Endodermal cell (in vitro differentiated cells): ENCODE results near the gene UNK. TPM values are rescaled to one million over a fixed set of nuclear protein-coding genes. Genes with fewer than 3 reads are reported as not detected.
A peak's percentile ranks its signal among the peaks of the same experiment; 100 is the strongest.

Source experiments
- DNase-seq: peaks from one replicate; pipeline ENCODE4 v3.0.0-alpha.2; 2017
- H3K27ac ChIP-seq: 2 replicates; pipeline ENCODE4 v1.5.1; 2013; ENCODE audit warnings: mild to moderate bottlenecking, low read depth, low read length, moderate library complexity
- H3K27me3 ChIP-seq: 2 replicates; pipeline ENCODE4 v1.6.1; 2013; ENCODE audit warnings: mild to moderate bottlenecking, low read length, moderate library complexity; ENCODE audit not compliant: insufficient read depth, control insufficient read depth, poor library complexity, severe bottlenecking
- H3K36me3 ChIP-seq: 2 replicates; pipeline ENCODE4 v1.7.0; 2013; ENCODE audit warnings: mild to moderate bottlenecking, low read length, moderate library complexity; ENCODE audit not compliant: control insufficient read depth, insufficient read depth
- H3K4me1 ChIP-seq: one replicate; pipeline ENCODE4 v1.7.0; 2013; ENCODE audit warnings: low read length; ENCODE audit not compliant: control insufficient read depth, insufficient read depth
- H3K4me3 ChIP-seq: 2 replicates; pipeline ENCODE4 v1.5.1; 2013; ENCODE audit warnings: mild to moderate bottlenecking, low read length, moderate library complexity
- H3K9ac ChIP-seq: 2 replicates; pipeline ENCODE4 v1.6.1; 2013; ENCODE audit warnings: mild to moderate bottlenecking, low read length, moderate library complexity; ENCODE audit not compliant: poor library complexity, severe bottlenecking; ENCODE audit errors: extremely low read depth
- H3K9me3 ChIP-seq: 2 replicates; pipeline ENCODE4 v1.6.1; 2013; ENCODE audit warnings: mild to moderate bottlenecking, low read length, moderate library complexity; ENCODE audit not compliant: control insufficient read depth
- H3K27ac Mint-ChIP-seq: 2 replicates; pipeline ENCODE4 v1.8.0; 2020; ENCODE audit warnings: mixed read lengths
- H3K27me3 Mint-ChIP-seq: 2 replicates; pipeline ENCODE4 v1.8.0; 2021; ENCODE audit warnings: mild to moderate bottlenecking, mixed read lengths; ENCODE audit not compliant: insufficient read depth
- H3K36me3 Mint-ChIP-seq: 2 replicates; pipeline ENCODE4 v1.8.0; 2020; ENCODE audit warnings: low read depth, mixed read lengths
- H3K4me1 Mint-ChIP-seq: 2 replicates; pipeline ENCODE4 v1.8.0; 2020; ENCODE audit warnings: mixed read lengths
- H3K4me3 Mint-ChIP-seq: 2 replicates; pipeline ENCODE4 v1.8.0; 2020; ENCODE audit warnings: mild to moderate bottlenecking, moderate library complexity, mixed read lengths
- H3K9me3 Mint-ChIP-seq: 2 replicates; pipeline ENCODE4 v1.8.0; 2020; ENCODE audit warnings: mild to moderate bottlenecking, mixed read lengths
- CTCF ChIP-seq: fragments of 200-600 bp; sonication (generic); conservative IDR thresholded peaks from 2 replicates; pipeline ENCODE4 v1.5.0; 2021; ENCODE audit warnings: antibody characterized with exemption, mild to moderate bottlenecking
- WGBS, 2 experiments: methylation state at CpG; one replicate each; pipeline versions ENCODE4 v1.1.5 to v1.1.7; 2013; ENCODE audit warnings: missing lambda C conversion rate in 2 of 2, mixed read lengths in 1 of 2; ENCODE audit not compliant: insufficient coverage in 1 of 2, insufficient read length in 1 of 2; 5-methylcytosine and 5-hydroxymethylcytosine counted together
- total RNA-seq, 2 donors: library from RNA; stranded (reverse); fragmentation: NEBNext Ultra II Directional in 1 of 2; extraction: Animal tissue kit (Norgen Biotek cat#: 25700) in 1 of 2; gene quantifications; 2 replicates in 1 of 2; 3 replicates in 1 of 2; pipeline ENCODE4 v1.2.1, GENCODE V29; 2021

Gene UNK
- total RNA-seq, 2 donors from 2014 or later = 38.0 to 39.0 TPM

DNA sequence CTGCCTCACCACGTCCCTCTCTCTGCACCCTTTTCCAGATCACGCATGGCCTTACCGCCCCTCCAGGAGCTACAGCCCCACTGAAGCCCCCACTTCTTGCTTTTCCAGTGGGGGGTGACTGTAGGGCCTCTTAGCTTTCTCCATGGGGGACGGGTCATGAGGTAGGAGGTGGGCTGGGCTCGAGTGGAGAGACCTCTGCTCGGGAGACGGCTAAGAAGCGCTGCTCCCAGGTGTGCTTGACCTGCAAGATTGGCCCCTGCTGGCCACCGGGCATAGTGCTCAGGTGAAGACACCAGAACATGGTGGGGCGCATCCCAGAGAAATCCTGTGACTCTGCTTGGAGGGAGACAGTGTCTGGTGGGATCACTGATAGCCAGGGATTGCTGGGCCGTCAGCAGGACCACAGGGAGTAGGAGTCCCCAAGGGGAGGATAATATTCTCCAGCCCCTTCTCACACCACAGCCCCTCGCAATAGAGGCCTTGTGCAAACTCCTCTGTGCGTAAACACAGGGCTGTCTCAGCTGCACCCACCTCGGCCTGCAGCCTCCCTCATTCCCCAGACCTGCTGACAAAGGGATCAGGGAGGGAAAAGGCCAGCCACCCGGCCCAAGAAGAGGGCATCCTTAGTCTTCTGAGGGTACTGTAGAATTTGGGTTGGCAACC, 10.7 kb upstream of the UNK start:
- Mint-ChIP-seq H3K27me3 (no peaks in the 10 kb centered on the region), H3K27ac (no peak overlapping the region), H3K9me3 (no peaks in the 10 kb centered on the region), H3K36me3 (peaks cover 22% of the 10 kb centered on the region), H3K4me3 (no peak overlapping the region), H3K4me1 (peaks cover 23% of the 10 kb centered on the region)
- DNase-seq = peak; percentile 92
- peak; percentile 68 for TF ChIP-seq CTCF
- 86 to 93% methylated on average over 7 to 15 of the region's 15 CpGs for WGBS, 2 experiments
- Histone ChIP-seq H3K27ac (no peak overlapping the region), H3K4me3 (no peak overlapping the region), H3K9ac (no peak overlapping the region), H3K36me3 (peaks cover 29% of the 10 kb centered on the region), H3K27me3 (no peaks in the 10 kb centered on the region), H3K4me1 (no peaks in the 10 kb centered on the region), H3K9me3 (no peaks in the 10 kb centered on the region)

- peaks cover 29% of the 10 kb centered on the region for H3K36me3 ChIP-seq
- whole genome bisulfite sequencing, 2 experiments = 95 to 100% methylated on average over 1 to 4 of the region's 4 CpGs
- H3K4me1 Mint-ChIP-seq = peaks cover 23% of the 10 kb centered on the region
- H3K9ac ChIP-seq = no peak overlapping the region
- H3K4me1 ChIP-seq = no peaks in the 10 kb centered on the region
- no peaks in the 10 kb centered on the region for H3K27me3 ChIP-seq
- no peaks in the 10 kb centered on the region for H3K9me3 ChIP-seq
- H3K4me3 ChIP-seq = no peak overlapping the region
- H3K4me3 Mint-ChIP-seq = no peak overlapping the region
- no peak overlapping the region for H3K27ac ChIP-seq
- peaks cover under 1% of the 10 kb centered on the region for H3K9me3 Mint-ChIP-seq
- peaks cover 23% of the 10 kb centered on the region for H3K36me3 Mint-ChIP-seq
- TF ChIP-seq CTCF = no peak
- H3K27me3 Mint-ChIP-seq = no peaks in the 10 kb centered on the region
- no peak for DNase-seq
- H3K27ac Mint-ChIP-seq = no peak overlapping the region
Measured at GRCh38 chr17:75774471-75774990, 10.1 kb upstream of the UNK start.

DNA sequence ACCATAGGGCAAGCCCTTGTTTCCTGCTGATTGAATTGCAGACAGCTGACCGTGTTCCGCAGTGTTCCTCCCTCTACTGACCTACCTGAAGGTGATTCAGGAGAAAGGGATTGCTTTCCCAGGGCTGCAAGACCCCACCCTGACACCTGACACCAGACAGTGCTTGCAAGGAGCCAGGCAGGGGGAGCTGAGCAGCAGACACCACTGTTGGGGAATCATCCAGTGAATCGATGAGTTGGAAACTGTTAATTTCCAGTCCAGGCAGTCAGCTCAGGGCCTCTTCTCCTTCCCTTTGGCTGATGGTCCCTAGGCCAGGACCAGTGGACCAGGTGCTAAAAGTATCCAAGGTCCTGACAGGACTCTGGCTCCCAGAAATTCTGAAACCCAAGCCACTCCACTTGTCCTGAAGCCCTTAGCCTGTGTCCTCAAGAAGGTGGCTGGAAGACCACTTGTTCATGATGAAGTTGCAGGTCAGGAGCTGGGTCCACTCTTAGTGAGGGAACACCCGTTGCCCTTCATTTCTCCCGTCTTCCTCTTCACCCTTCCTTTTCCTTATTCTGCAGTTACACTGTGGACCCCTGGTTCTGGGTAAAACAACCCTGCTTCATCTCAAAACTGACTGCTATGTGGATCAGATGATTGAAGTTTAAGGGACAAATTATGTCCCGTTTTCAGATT, 9.5 kb upstream of the UNK start:
- 89 to 97% methylated on average over 5 to 6 of the region's 6 CpGs for WGBS, 2 experiments
- Histone ChIP-seq H3K36me3 (peaks cover 29% of the 10 kb centered on the region), H3K4me3 (no peak overlapping the region), H3K9ac (no peak overlapping the region), H3K27me3 (no peaks in the 10 kb centered on the region), H3K27ac (no peak overlapping the region), H3K4me1 (no peaks in the 10 kb centered on the region), H3K9me3 (no peaks in the 10 kb centered on the region)
- no peak for TF ChIP-seq CTCF
- Mint-ChIP-seq H3K36me3 (peaks cover 24% of the 10 kb centered on the region), H3K27me3 (no peaks in the 10 kb centered on the region), H3K4me3 (no peak overlapping the region), H3K27ac (peak overlapping the region; percentile 29), H3K4me1 (peaks cover 25% of the 10 kb centered on the region), H3K9me3 (peaks cover 1% of the 10 kb centered on the region)
- peak; percentile 85 for DNase-seq
